Measurements from ENCODE around the gene GFI1.

GRCh38 chr1:92504291-92505014 is 17.7 kb upstream of the GFI1 start:
- TF ChIP-seq, protein P1, sequence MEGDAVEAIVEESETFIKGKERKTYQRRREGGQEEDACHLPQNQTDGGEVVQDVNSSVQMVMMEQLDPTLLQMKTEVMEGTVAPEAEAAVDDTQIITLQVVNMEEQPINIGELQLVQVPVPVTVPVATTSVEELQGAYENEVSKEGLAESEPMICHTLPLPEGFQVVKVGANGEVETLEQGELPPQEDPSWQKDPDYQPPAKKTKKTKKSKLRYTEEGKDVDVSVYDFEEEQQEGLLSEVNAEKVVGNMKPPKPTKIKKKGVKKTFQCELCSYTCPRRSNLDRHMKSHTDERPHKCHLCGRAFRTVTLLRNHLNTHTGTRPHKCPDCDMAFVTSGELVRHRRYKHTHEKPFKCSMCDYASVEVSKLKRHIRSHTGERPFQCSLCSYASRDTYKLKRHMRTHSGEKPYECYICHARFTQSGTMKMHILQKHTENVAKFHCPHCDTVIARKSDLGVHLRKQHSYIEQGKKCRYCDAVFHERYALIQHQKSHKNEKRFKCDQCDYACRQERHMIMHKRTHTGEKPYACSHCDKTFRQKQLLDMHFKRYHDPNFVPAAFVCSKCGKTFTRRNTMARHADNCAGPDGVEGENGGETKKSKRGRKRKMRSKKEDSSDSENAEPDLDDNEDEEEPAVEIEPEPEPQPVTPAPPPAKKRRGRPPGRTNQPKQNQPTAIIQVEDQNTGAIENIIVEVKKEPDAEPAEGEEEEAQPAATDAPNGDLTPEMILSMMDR (IDR thresholded peaks at IDR 0.05): no peak
- TF ChIP-seq REST (IDR thresholded peaks at IDR 0.05; ENCODE audit: insufficient read depth in 1 of 2, low read depth in 2 of 2, low read length in 1 of 2): no peak
- no peak for TF ChIP-seq SIN3A (IDR thresholded peaks at IDR 0.05; ENCODE audit: borderline replicate concordance, insufficient read depth, low read depth, low read length)
- TF ChIP-seq POLR2AphosphoS5 (IDR thresholded peaks at IDR 0.05; ENCODE audit: low read depth, low read length): no peak
- no peak for TF ChIP-seq TCF7L2 (IDR thresholded peaks at IDR 0.05; ENCODE audit: low read depth, low read length)
